DND-41 (cell line): ENCODE data around the gene EVI5L.

Source experiments
- EZH2 ChIP-seq: IDR thresholded peaks from 3 replicates; pipeline ENCODE4 v1.6.1; 2012; ENCODE audit warnings: borderline replicate concordance, low read depth, mild to moderate bottlenecking, moderate library complexity, low read length, inconsistent platforms; ENCODE audit not compliant: severe bottlenecking
- TF ChIP-seq, protein P1 (sequence below): IDR thresholded peaks from 2 replicates; pipeline ENCODE4 v1.5.1; 2012; ENCODE audit warnings: borderline replicate concordance, low read length, moderate library complexity, mild to moderate bottlenecking; ENCODE audit not compliant: poor library complexity, severe bottlenecking; ENCODE audit errors: extremely low read depth

DNA sequence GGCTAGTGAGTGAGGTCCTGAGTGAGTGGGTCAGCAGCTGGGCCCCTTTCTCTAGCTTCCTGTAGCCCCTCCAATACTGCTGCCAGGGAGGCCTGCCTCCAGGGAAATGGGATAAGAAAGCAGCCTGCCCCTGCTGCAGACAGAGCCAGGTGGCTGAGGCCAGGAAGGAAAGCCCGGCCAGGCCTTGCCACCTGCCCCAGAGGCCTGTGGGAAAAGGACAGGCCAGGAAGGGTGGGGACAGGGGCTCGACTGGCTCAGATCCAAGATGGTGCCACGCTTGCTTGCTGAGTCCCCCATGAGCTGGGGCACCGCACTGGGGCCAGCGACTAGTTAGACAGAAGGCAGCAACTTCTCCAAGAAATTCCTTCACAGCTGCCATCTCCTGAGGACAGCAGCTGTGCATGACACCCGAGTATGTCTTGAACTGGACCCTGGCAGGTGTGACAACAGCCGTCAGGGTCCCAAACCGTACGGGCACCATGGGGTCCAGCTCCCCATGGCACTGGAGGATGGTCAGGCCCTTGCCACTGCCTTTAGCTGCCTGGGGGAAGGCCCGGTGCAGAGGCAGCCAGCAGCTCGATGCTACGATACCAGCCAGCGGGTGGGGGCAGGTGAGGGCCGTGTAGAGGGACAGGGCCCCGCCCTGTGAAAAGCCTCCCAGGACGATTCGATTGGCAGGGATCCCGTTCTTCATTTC is 49.2 kb downstream of the EVI5L start:
- TF ChIP-seq, protein P1, sequence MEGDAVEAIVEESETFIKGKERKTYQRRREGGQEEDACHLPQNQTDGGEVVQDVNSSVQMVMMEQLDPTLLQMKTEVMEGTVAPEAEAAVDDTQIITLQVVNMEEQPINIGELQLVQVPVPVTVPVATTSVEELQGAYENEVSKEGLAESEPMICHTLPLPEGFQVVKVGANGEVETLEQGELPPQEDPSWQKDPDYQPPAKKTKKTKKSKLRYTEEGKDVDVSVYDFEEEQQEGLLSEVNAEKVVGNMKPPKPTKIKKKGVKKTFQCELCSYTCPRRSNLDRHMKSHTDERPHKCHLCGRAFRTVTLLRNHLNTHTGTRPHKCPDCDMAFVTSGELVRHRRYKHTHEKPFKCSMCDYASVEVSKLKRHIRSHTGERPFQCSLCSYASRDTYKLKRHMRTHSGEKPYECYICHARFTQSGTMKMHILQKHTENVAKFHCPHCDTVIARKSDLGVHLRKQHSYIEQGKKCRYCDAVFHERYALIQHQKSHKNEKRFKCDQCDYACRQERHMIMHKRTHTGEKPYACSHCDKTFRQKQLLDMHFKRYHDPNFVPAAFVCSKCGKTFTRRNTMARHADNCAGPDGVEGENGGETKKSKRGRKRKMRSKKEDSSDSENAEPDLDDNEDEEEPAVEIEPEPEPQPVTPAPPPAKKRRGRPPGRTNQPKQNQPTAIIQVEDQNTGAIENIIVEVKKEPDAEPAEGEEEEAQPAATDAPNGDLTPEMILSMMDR: no peak
- TF ChIP-seq EZH2: no peak
